H1 (cell line): ENCODE results near the gene PAX5. TPM values are rescaled to one million over a fixed set of nuclear protein-coding genes. Genes with fewer than 3 reads are reported as not detected.

Experiments used
- ASH2L ChIP-seq: fragments of 200-600, 300-600 bp; sonication (generic); IDR thresholded peaks from one replicate; pipeline ENCODE4 v1.7.1; 2017; ENCODE audit warnings: low read length
- ATF3 ChIP-seq: IDR thresholded peaks from 2 replicates; pipeline ENCODE4 v1.6.1; 2011; ENCODE audit warnings: low read depth, mild to moderate bottlenecking, low read length; ENCODE audit not compliant: insufficient read depth
- BRCA1 ChIP-seq: IDR thresholded peaks from 2 replicates; pipeline ENCODE4 v1.6.1; 2012; ENCODE audit warnings: low read depth, low read length, improper control_type of control experiment
- CEBPB ChIP-seq: IDR thresholded peaks from 2 replicates; pipeline ENCODE4 v1.6.1; 2012; ENCODE audit warnings: low read depth, low read length
- EGR1 ChIP-seq: IDR thresholded peaks from 2 replicates; pipeline ENCODE4 v1.6.1; 2011; ENCODE audit warnings: low read depth, low read length, borderline replicate concordance
- EZH2 ChIP-seq: fragments of 200-600 bp; sonication (generic); IDR thresholded peaks from 2 replicates; pipeline ENCODE4 v1.7.1; 2012; ENCODE audit warnings: low read depth, mild to moderate bottlenecking, moderate library complexity, low read length, inconsistent platforms; ENCODE audit not compliant: severe bottlenecking
- FOSL1 ChIP-seq: IDR thresholded peaks from 2 replicates; pipeline ENCODE4 v1.6.1; 2011; ENCODE audit warnings: mild to moderate bottlenecking, low read depth, low read length, moderate library complexity; ENCODE audit not compliant: insufficient read depth
- HDAC2 ChIP-seq, 2 experiments: fragments of 300-600 bp in 1 of 2; sonication (generic) in 1 of 2; IDR thresholded peaks; 2 replicates each; pipeline ENCODE4 v1.6.1; 2011 to 2012; ENCODE audit warnings: low read depth in 2 of 2, low read length in 2 of 2, mild to moderate bottlenecking in 2 of 2, moderate library complexity in 2 of 2, borderline replicate concordance in 1 of 2, inconsistent platforms in 1 of 2
- HDAC6 ChIP-seq: IDR thresholded peaks from one replicate; pipeline ENCODE4 v1.7.1; 2012; ENCODE audit warnings: low read depth, mild to moderate bottlenecking, inconsistent platforms, low read length, moderate library complexity
- JUN ChIP-seq: IDR thresholded peaks from 2 replicates; pipeline ENCODE4 v1.6.1; 2011; ENCODE audit warnings: low read depth, mild to moderate bottlenecking, improper control_type of control experiment, low read length
- POLR2AphosphoS5 ChIP-seq: IDR thresholded peaks from 2 replicates; pipeline ENCODE4 v1.6.1; 2011; ENCODE audit warnings: low read depth, low read length
- RXRA ChIP-seq: IDR thresholded peaks from 2 replicates; pipeline ENCODE4 v1.6.1; 2011; ENCODE audit warnings: low read depth, mild to moderate bottlenecking, low read length, moderate library complexity; ENCODE audit not compliant: insufficient read depth
- SP4 ChIP-seq: IDR thresholded peaks from 2 replicates; pipeline ENCODE4 v1.6.1; 2012; ENCODE audit warnings: low read length, inconsistent platforms
- YY1 ChIP-seq: IDR thresholded peaks from 2 replicates; pipeline ENCODE4 v1.6.1; 2011; ENCODE audit warnings: low read depth, mild to moderate bottlenecking, low read length
- polyA plus RNA-seq, 7 experiments: library from polyadenylated mRNA; depleted of rRNA in 3 of 7; stranded (reverse) in 5 of 7; unstranded in 2 of 7; fragments of >200 nt in 5 of 7; fragments of 200-250 nt in 2 of 7; gene quantifications; 1 replicate in 5 of 7; 2 replicates in 1 of 7; 4 replicates in 1 of 7; pipeline versions ENCODE4 v1.2.1 to v1.2.3, GENCODE V29; 2011 to 2013; ENCODE audit warnings: missing spikeins in 2 of 7, mixed read lengths in 2 of 7
- total RNA-seq: library from RNA; stranded (reverse); fragmentation: NEBNext Ultra II Directional; extraction: Animal tissue kit (Norgen Biotek cat#: 25700); gene quantifications from 2 replicates; pipeline ENCODE4 v1.2.1, GENCODE V29; 2021

Gene PAX5
- total and polyA plus RNA-seq, 2 of the 8 experiments (the other 6 are each of a cell fraction or from before 2014, with no cell fraction given), result 0.29 to 0.43 TPM

GRCh38 chr9:36985769-36986467 is 48.1 kb downstream of the PAX5 start (continued):
- no peak for TF ChIP-seq ATF3
- TF ChIP-seq YY1, result peak; percentile 43; the same call in 1 of the 2 replicates
- TF ChIP-seq EZH2, result peak; percentile 5
- TF ChIP-seq HDAC6, result no peak
- no peak for TF ChIP-seq EGR1
- TF ChIP-seq RXRA, result no peak
- no peak for TF ChIP-seq SP4
- TF ChIP-seq JUN, result no peak
- 0 out of 4 replicates have a peak, but pooled peaks of 1 of the 2 experiments have one; percentile 30 for TF ChIP-seq HDAC2 (IDR thresholded peaks at IDR 0.05; ENCODE audit: borderline replicate concordance in 1 of 2, low read depth in 2 of 2, low read length in 2 of 2)
- no peak for TF ChIP-seq POLR2AphosphoS5
- TF ChIP-seq CEBPB, result no peak
- no peak for TF ChIP-seq ASH2L
- no peak for TF ChIP-seq FOSL1
- no peak for TF ChIP-seq BRCA1
